K562 (cell line): Measurements from ENCODE around the gene SLC7A4. TPM values are rescaled to one million over a fixed set of nuclear protein-coding genes. Genes with fewer than 3 reads are reported as not detected.

Experiments used
- BACH1 ChIP-seq: fragments of 200-800 bp; sonication (Bioruptor generic); IDR thresholded peaks from 2 replicates; pipeline ENCODE4 v1.6.1; 2016; ENCODE audit warnings: missing genetic modification characterization, missing compliant biosample characterization
- BRD4 ChIP-seq: fragments of 200-600 bp; sonication (generic); IDR thresholded peaks from 2 replicates; pipeline ENCODE4 v1.6.1; 2017; ENCODE audit warnings: inconsistent platforms
- CCNT2 ChIP-seq: IDR thresholded peaks from 2 replicates; pipeline ENCODE4 v1.6.1; 2011; ENCODE audit warnings: borderline replicate concordance, low read depth, mild to moderate bottlenecking, moderate library complexity, mixed read lengths, low read length; ENCODE audit not compliant: insufficient read length; ENCODE audit errors: extremely low read depth
- FOXK1 ChIP-seq: sonication (generic); formaldehyde crosslinking; IDR thresholded peaks from 2 replicates; pipeline ENCODE4 v1.8.0; 2022; ENCODE audit warnings: missing genetic modification reagents, mild to moderate bottlenecking, borderline replicate concordance
- ID3 ChIP-seq, 2 experiments: fragments of 250-450 bp in 1 of 2; fragments of 450-650 bp in 1 of 2; sonication (Bioruptor Pico) in 1 of 2; IDR thresholded peaks; 2 replicates each; pipeline versions ENCODE4 v1.6.1 to v1.8.0; 2016 to 2021; ENCODE audit warnings: mild to moderate bottlenecking in 2 of 2, moderate library complexity in 2 of 2, missing compliant biosample characterization in 1 of 2, missing genetic modification characterization in 1 of 2
- IRF2 ChIP-seq: sonication (generic); formaldehyde crosslinking; IDR thresholded peaks from 2 replicates; pipeline ENCODE4 v1.8.1; 2022; ENCODE audit warnings: mild to moderate bottlenecking, missing genetic modification reagents
- MTF1 ChIP-seq: fragments of 250-450 bp; sonication (Bioruptor Pico); IDR thresholded peaks from 2 replicates; pipeline ENCODE4 v1.9.0; 2021; ENCODE audit warnings: moderate library complexity, mild to moderate bottlenecking, inconsistent platforms, borderline replicate concordance
- MYNN ChIP-seq, 2 experiments: sonication (generic); formaldehyde crosslinking in 1 of 2; IDR thresholded peaks; 2 replicates each; pipeline versions ENCODE4 v1.5.0 to v1.6.1; 2016 to 2020; ENCODE audit warnings: antibody characterized with exemption in 1 of 2, missing genetic modification reagents in 1 of 2
- POLR2AphosphoS2 ChIP-seq: IDR thresholded peaks from 2 replicates; pipeline ENCODE4 v1.6.1; 2012; ENCODE audit warnings: low read length, improper control_type of control experiment
- RBM14 ChIP-seq: fragments of 200-400 bp; formaldehyde crosslinking; IDR thresholded peaks from 2 replicates; pipeline ENCODE4 v1.6.1; 2018; ENCODE audit warnings: low read depth, mild to moderate bottlenecking, low read length, moderate library complexity, borderline replicate concordance; ENCODE audit not compliant: insufficient read depth
- RBM25 ChIP-seq: fragments of 200-400 bp; formaldehyde crosslinking; IDR thresholded peaks from 2 replicates; pipeline ENCODE4 v1.6.1; 2018; ENCODE audit warnings: low read length, low read depth, moderate library complexity; ENCODE audit not compliant: severe bottlenecking
- SNAPC5 ChIP-seq: fragments of 250-450 bp; sonication (Bioruptor Pico); IDR thresholded peaks from 2 replicates; pipeline ENCODE4 v1.8.0; 2021; ENCODE audit warnings: moderate library complexity, mild to moderate bottlenecking, inconsistent platforms
- XRCC3 ChIP-seq: fragments of 450-650 bp; IDR thresholded peaks from 2 replicates; pipeline ENCODE4 v1.6.1; 2017; ENCODE audit warnings: mild to moderate bottlenecking, moderate library complexity
- ZBTB9 ChIP-seq: fragments of 450-650 bp; formaldehyde crosslinking; IDR thresholded peaks from 2 replicates; pipeline ENCODE4 v1.4.0; 2020; ENCODE audit warnings: mild to moderate bottlenecking, moderate library complexity
- ZNF232 ChIP-seq: sonication (generic); formaldehyde crosslinking; IDR thresholded peaks from 2 replicates; pipeline ENCODE4 v1.8.0; 2022; ENCODE audit warnings: mild to moderate bottlenecking, missing genetic modification reagents
- ZNF561 ChIP-seq: fragments of 450-650 bp; formaldehyde crosslinking; conservative IDR thresholded peaks from 2 replicates; pipeline ENCODE4 v1.4.0; 2020; ENCODE audit warnings: mild to moderate bottlenecking, moderate library complexity
- ZNF707 ChIP-seq: fragments of 250-450 bp; sonication (Bioruptor Pico); conservative IDR thresholded peaks from 2 replicates; pipeline ENCODE4 v1.8.0; 2022; ENCODE audit warnings: inconsistent platforms, mild to moderate bottlenecking, moderate library complexity
- polyA plus RNA-seq, 8 experiments: library from polyadenylated mRNA; depleted of rRNA in 4 of 8; stranded (reverse) in 5 of 8; unstranded in 3 of 8; fragments of >200 nt; fragmentation: Nextera tagmentation in 2 of 8; fragmentation: Illumina TruSeq in 1 of 8; extraction: Ambion mirVana in 2 of 8; extraction: Trizol in 1 of 8; gene quantifications; 2 replicates each; pipeline versions ENCODE4 v1.2.1 to v1.2.3, GENCODE V29; 2011 to 2014; ENCODE audit warnings: inconsistent platforms in 1 of 8, missing spikeins in 1 of 8
- total RNA-seq, 7 experiments: library from RNA; depleted of rRNA in 6 of 7; stranded (reverse); fragments of >200 nt in 6 of 7; fragmentation: Illumina TruSeq in 2 of 7; extraction: Trizol in 2 of 7; gene quantifications; 2 replicates each; pipeline versions ENCODE4 v1.2.1 to v1.2.3, GENCODE V29; 2011 to 2021; ENCODE audit warnings: low replicate concordance in 1 of 7
- TF ChIP-seq, protein P1 (sequence below): sonication (generic); formaldehyde crosslinking; IDR thresholded peaks from 2 replicates; pipeline ENCODE4 v1.8.0; 2023; ENCODE audit warnings: mild to moderate bottlenecking, missing genetic modification reagents
- TF ChIP-seq, protein P2 (sequence below): sonication (generic); formaldehyde crosslinking; IDR thresholded peaks from 2 replicates; pipeline ENCODE4 v1.8.1; 2023; ENCODE audit warnings: mild to moderate bottlenecking, missing genetic modification reagents

SLC7A4 gene
- total and polyA plus RNA-seq, 9 of the 15 experiments (the other 6 are each of a cell fraction or from before 2014, with no cell fraction given) = not detected

DNA sequence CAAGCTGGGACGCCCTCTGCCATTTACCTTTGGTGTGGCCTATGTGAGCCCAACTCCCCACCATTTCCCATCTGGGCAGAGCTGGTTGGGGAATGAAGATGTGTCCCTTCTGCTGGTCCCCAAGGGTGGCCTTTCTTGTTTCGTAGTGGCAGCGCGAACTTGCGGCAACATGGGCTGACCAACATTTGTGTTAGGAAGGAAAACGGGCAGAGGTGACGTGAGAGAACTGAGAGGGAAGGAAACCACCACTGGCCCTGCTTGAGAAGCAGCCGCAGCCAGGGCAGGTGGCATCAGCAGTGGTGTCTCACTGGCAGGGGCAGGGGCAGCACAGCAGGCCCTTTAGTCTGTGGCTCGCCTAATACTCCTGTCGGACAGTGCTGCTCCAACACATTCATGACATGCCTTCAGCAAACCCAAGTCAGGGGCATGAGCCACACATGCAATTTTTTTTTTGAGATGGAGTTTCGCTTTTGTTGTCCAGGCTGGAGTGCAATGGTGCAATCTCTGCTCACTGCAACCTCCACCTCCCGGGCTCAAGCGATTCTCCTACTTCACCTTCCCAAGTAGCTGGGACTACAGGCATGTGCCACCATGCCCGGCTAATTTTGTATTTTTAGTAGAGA, 43.3 kb upstream of the SLC7A4 start (continued):
- no peak for TF ChIP-seq ZNF561
- no peak for TF ChIP-seq MYNN (IDR thresholded peaks at IDR 0.05)
- TF ChIP-seq MYNN (CRISPR knock-in tag; IDR thresholded peaks at IDR 0.05) = no peak; the same call in 1 of the 2 replicates
- no peak for TF ChIP-seq RBM25
- peak; percentile 63; the same call in 1 of the 2 replicates for TF ChIP-seq MTF1 (CRISPR knock-in tag)
- no peak for TF ChIP-seq BACH1
- TF ChIP-seq POLR2AphosphoS2 = no peak
- TF ChIP-seq XRCC3 = no peak
- no peak for TF ChIP-seq ZNF707
- TF ChIP-seq SNAPC5 (CRISPR knock-in tag) = no peak
- no peak for TF ChIP-seq RBM14
- TF ChIP-seq IRF2 = 0 out of 2 replicates have a peak, but pooled peaks have one; percentile 3
- no peak for TF ChIP-seq ID3 (CRISPR knock-in tag; IDR thresholded peaks at IDR 0.05)
- 0 out of 2 replicates have a peak, but pooled peaks have one; percentile 42 for TF ChIP-seq ID3 (tag; IDR thresholded peaks at IDR 0.05)
- TF ChIP-seq CCNT2 = no peak
- TF ChIP-seq, protein P1, sequence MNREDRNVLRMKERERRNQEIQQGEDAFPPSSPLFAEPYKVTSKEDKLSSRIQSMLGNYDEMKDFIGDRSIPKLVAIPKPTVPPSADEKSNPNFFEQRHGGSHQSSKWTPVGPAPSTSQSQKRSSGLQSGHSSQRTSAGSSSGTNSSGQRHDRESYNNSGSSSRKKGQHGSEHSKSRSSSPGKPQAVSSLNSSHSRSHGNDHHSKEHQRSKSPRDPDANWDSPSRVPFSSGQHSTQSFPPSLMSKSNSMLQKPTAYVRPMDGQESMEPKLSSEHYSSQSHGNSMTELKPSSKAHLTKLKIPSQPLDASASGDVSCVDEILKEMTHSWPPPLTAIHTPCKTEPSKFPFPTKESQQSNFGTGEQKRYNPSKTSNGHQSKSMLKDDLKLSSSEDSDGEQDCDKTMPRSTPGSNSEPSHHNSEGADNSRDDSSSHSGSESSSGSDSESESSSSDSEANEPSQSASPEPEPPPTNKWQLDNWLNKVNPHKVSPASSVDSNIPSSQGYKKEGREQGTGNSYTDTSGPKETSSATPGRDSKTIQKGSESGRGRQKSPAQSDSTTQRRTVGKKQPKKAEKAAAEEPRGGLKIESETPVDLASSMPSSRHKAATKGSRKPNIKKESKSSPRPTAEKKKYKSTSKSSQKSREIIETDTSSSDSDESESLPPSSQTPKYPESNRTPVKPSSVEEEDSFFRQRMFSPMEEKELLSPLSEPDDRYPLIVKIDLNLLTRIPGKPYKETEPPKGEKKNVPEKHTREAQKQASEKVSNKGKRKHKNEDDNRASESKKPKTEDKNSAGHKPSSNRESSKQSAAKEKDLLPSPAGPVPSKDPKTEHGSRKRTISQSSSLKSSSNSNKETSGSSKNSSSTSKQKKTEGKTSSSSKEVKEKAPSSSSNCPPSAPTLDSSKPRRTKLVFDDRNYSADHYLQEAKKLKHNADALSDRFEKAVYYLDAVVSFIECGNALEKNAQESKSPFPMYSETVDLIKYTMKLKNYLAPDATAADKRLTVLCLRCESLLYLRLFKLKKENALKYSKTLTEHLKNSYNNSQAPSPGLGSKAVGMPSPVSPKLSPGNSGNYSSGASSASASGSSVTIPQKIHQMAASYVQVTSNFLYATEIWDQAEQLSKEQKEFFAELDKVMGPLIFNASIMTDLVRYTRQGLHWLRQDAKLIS (CRISPR knock-in tag) = 0 out of 2 replicates have a peak, but pooled peaks have one; percentile 48
- no peak for TF ChIP-seq BRD4
- TF ChIP-seq FOXK1 = no peak
- TF ChIP-seq ZBTB9 (CRISPR knock-in tag) = peak; percentile 50; the same call in 1 of the 2 replicates
- TF ChIP-seq, protein P2, sequence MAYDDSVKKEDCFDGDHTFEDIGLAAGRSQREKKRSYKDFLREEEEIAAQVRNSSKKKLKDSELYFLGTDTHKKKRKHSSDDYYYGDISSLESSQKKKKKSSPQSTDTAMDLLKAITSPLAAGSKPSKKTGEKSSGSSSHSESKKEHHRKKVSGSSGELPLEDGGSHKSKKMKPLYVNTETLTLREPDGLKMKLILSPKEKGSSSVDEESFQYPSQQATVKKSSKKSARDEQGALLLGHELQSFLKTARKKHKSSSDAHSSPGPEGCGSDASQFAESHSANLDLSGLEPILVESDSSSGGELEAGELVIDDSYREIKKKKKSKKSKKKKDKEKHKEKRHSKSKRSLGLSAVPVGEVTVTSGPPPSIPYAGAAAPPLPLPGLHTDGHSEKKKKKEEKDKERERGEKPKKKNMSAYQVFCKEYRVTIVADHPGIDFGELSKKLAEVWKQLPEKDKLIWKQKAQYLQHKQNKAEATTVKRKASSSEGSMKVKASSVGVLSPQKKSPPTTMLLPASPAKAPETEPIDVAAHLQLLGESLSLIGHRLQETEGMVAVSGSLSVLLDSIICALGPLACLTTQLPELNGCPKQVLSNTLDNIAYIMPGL (CRISPR knock-in tag) = no peak
- TF ChIP-seq ZNF232 (CRISPR knock-in tag) = no peak
